Endometrium (tissue), 2 donors: ENCODE measurements around the gene TRIM62.

Experiments
- FAIRE-seq: peaks from 2 replicates; lab custom pipeline; 2012; peaks lifted over from hg19 to GRCh38; lab: Jason Lieb, UNC
- donor health status: control.
- donor health status: control.

TRIM62 gene

GRCh38 chr1:33180226-33180910 is 1.5 kb downstream of the TRIM62 start:
- FAIRE-seq = no peak

GRCh38 chr1:33178836-33179439 is 2.9 kb downstream of the TRIM62 start:
- no peak for FAIRE-seq

- no peak for FAIRE-seq
Measured at GRCh38 chr1:33177996-33178540, 3.8 kb downstream of the TRIM62 start.

GRCh38 chr1:33176887-33177286 is 5.0 kb downstream of the TRIM62 start:
- FAIRE-seq = no peak

- FAIRE-seq = no peak
Measured at GRCh38 chr1:33176362-33176850, 5.4 kb downstream of the TRIM62 start.

- FAIRE-seq = no peak
Measured at GRCh38 chr1:33175865-33176264, 6.0 kb downstream of the TRIM62 start.

- no peak for FAIRE-seq
Measured at GRCh38 chr1:33173091-33173490, 8.8 kb downstream of the TRIM62 start.

- FAIRE-seq = no peak
Measured at GRCh38 chr1:33171977-33172813, 9.6 kb downstream of the TRIM62 start.

- FAIRE-seq = no peak
Measured at GRCh38 chr1:33170351-33171274, 11.2 kb downstream of the TRIM62 start.

GRCh38 chr1:33169290-33170055 is 12.4 kb downstream of the TRIM62 start:
- FAIRE-seq = no peak

GRCh38 chr1:33168556-33169289 is 13.1 kb downstream of the TRIM62 start:
- no peak for FAIRE-seq

GRCh38 chr1:33167650-33168447 is 14.0 kb downstream of the TRIM62 start:
- no peak for FAIRE-seq

- no peak for FAIRE-seq
Measured at GRCh38 chr1:33165809-33166208, 16.0 kb downstream of the TRIM62 start.

GRCh38 chr1:33165209-33165608 is 16.6 kb downstream of the TRIM62 start:
- no peak for FAIRE-seq

GRCh38 chr1:33163621-33164519 is 18.0 kb downstream of the TRIM62 start:
- FAIRE-seq = no peak

GRCh38 chr1:33162141-33162540 is 19.7 kb downstream of the TRIM62 start:
- FAIRE-seq = no peak

- FAIRE-seq = no peak
Measured at GRCh38 chr1:33161061-33161681, 20.7 kb downstream of the TRIM62 start.

GRCh38 chr1:33159577-33159976 is 22.3 kb downstream of the TRIM62 start:
- FAIRE-seq = no peak
